Measurements from ENCODE around the gene DBNDD2. TPM values are rescaled to one million over a fixed set of nuclear protein-coding genes. Genes with fewer than 3 reads are reported as not detected.

DBNDD2 gene
- total RNA-seq, 1 donor from 2014 or later, result 37.7 TPM

DNA sequence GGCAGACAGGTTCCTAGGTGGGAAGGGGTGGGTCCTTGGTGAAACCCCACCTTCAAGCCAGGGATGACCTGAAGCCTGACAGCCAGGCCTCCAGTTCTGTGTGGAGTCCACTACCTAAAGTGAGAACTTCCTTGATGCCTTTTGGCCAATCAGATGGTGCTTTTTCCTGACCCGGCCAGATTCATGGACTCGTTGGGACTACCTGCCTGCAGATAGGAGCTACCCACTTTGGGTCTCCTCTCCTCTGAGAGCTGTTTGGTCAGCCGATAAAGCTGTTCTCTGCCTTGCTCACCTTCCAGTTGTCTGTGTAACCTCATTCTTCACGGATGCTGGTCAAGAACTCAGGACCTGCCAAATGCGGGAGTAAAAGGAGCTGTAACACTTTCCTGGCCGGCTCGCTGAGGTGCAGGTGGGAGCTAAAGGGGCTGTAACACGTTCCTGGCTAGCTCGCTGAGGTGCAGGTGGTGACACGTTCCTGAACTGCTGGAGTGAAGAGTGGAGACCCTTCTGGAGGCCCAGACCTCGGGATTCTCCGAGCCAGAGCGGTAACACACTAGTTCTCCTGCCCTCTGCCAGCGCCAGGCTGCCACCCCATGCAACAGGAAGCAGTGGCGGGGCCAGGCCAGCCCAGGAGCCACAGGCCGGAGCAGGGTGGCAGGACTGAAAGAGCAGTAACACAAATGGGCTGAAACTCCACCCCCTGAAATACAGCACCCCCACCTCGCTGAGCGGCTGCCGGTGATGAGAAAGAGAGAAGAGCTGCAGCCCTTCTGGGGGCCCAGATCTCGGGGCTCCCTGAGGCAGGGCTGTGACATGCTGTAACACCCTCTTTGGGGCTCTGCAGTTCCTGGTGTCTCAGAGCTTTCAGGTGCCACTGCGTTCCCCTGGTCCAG is 13.6 kb upstream of the DBNDD2 start:
- TF ChIP-seq, protein P1, sequence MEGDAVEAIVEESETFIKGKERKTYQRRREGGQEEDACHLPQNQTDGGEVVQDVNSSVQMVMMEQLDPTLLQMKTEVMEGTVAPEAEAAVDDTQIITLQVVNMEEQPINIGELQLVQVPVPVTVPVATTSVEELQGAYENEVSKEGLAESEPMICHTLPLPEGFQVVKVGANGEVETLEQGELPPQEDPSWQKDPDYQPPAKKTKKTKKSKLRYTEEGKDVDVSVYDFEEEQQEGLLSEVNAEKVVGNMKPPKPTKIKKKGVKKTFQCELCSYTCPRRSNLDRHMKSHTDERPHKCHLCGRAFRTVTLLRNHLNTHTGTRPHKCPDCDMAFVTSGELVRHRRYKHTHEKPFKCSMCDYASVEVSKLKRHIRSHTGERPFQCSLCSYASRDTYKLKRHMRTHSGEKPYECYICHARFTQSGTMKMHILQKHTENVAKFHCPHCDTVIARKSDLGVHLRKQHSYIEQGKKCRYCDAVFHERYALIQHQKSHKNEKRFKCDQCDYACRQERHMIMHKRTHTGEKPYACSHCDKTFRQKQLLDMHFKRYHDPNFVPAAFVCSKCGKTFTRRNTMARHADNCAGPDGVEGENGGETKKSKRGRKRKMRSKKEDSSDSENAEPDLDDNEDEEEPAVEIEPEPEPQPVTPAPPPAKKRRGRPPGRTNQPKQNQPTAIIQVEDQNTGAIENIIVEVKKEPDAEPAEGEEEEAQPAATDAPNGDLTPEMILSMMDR (IDR thresholded peaks at IDR 0.05), result no peak
- H3K27ac Mint-ChIP-seq (ENCODE audit: unreplicated experiment), result no peak overlapping the region
- no peaks in the 10 kb centered on the region for H3K4me1 Mint-ChIP-seq (ENCODE audit: unreplicated experiment)
- peaks cover 11% of the 10 kb centered on the region for H3K9me3 Mint-ChIP-seq (ENCODE audit: unreplicated experiment)
- no peaks in the 10 kb centered on the region for H3K27me3 Mint-ChIP-seq (ENCODE audit: unreplicated experiment)
- peaks cover 5% of the 10 kb centered on the region for H3K36me3 Mint-ChIP-seq (ENCODE audit: unreplicated experiment)
- DNase-seq (ENCODE audit: extremely low spot score, unreplicated experiment), result peak; percentile 78
- H3K4me3 Mint-ChIP-seq (ENCODE audit: unreplicated experiment), result no peak overlapping the region

GRCh38 chr20:45395114-45395415 is 13.0 kb upstream of the DBNDD2 start:
- H3K27ac Mint-ChIP-seq (ENCODE audit: unreplicated experiment), result no peak overlapping the region
- peaks cover 5% of the 10 kb centered on the region for H3K36me3 Mint-ChIP-seq (ENCODE audit: unreplicated experiment)
- no peaks in the 10 kb centered on the region for H3K4me1 Mint-ChIP-seq (ENCODE audit: unreplicated experiment)
- no peak overlapping the region for H3K4me3 Mint-ChIP-seq (ENCODE audit: unreplicated experiment)
- DNase-seq (ENCODE audit: extremely low spot score, unreplicated experiment), result no peak
- TF ChIP-seq, protein P1 (IDR thresholded peaks at IDR 0.05), result no peak
- peaks cover 16% of the 10 kb centered on the region for H3K9me3 Mint-ChIP-seq (ENCODE audit: unreplicated experiment)
- no peaks in the 10 kb centered on the region for H3K27me3 Mint-ChIP-seq (ENCODE audit: unreplicated experiment)

- H3K27me3 Mint-ChIP-seq (ENCODE audit: unreplicated experiment), result no peaks in the 10 kb centered on the region
- H3K27ac Mint-ChIP-seq (ENCODE audit: unreplicated experiment), result no peak overlapping the region
- DNase-seq (ENCODE audit: extremely low spot score, unreplicated experiment), result no peak
- TF ChIP-seq, protein P1 (IDR thresholded peaks at IDR 0.05), result no peak
- no peak overlapping the region for H3K4me3 Mint-ChIP-seq (ENCODE audit: unreplicated experiment)
- peaks cover 5% of the 10 kb centered on the region for H3K36me3 Mint-ChIP-seq (ENCODE audit: unreplicated experiment)
- peaks cover 17% of the 10 kb centered on the region for H3K9me3 Mint-ChIP-seq (ENCODE audit: unreplicated experiment)
- H3K4me1 Mint-ChIP-seq (ENCODE audit: unreplicated experiment), result no peaks in the 10 kb centered on the region
Measured at GRCh38 chr20:45399018-45399417, 9.1 kb upstream of the DBNDD2 start.

DNA sequence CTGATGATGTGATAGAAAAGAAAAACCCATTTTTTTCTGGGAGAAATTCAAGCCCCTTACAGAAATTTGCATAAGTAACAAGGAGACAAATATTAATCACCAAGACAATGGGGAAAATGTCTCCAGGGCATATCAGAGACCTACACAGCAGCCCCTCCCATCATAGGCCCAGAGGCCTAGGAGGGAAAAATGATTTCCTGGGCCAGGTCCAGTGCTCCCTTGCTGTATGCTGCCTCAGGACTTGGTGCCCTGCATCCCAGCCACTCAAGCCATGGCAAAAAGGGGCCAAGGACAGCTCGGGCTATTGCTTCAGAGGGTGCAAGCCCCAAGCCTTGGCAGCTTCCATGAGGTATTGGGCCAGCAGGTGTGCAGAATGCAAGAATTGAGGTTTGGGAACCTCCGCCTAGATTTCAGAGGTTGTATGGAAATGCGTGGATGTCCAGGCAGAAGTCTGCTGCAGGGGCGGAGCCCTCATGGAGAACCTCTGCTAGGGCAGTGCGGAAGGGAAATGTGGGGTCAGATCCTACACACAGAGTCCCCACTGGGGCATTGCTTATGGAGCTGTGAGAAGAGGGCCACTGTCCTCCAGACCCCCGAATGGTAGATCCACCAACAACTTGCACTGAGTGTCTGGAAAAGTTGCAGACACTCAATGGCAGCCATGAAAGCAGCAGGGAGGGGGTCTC is 7.6 kb upstream of the DBNDD2 start:
- peak; percentile 65 for DNase-seq (ENCODE audit: extremely low spot score, unreplicated experiment)
- Mint-ChIP-seq H3K27me3 (ENCODE audit: unreplicated experiment) (no peaks in the 10 kb centered on the region), H3K4me3 (ENCODE audit: unreplicated experiment) (no peak overlapping the region), H3K36me3 (ENCODE audit: unreplicated experiment) (peaks cover 5% of the 10 kb centered on the region), H3K27ac (ENCODE audit: unreplicated experiment) (no peak overlapping the region), H3K4me1 (ENCODE audit: unreplicated experiment) (peaks cover 3% of the 10 kb centered on the region), H3K9me3 (ENCODE audit: unreplicated experiment) (peaks cover 17% of the 10 kb centered on the region)
- TF ChIP-seq, protein P1 (IDR thresholded peaks at IDR 0.05), result no peak

DNA sequence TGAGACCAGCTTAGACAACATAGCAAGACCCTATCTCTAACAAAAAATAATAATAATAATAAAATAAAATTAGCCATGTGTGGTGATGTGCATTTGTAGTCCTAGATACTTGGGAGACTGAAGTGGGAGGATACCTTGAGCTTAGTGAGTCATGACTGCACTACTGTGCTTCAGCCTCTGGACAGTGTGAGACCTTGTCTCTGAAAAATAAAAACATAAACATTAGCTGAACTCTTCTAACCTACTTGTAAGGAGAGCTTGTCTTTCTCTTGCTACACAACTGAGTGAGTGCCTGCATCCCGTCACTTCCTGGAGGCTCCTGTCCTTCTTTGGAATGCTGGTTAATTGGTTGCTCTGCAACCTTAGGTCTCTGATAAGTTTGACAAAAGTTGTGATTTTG is 5.1 kb upstream of the DBNDD2 start:
- TF ChIP-seq, protein P1 (IDR thresholded peaks at IDR 0.05), result no peak
- no peak for DNase-seq (ENCODE audit: extremely low spot score, unreplicated experiment)
- Mint-ChIP-seq H3K27ac (ENCODE audit: unreplicated experiment) (no peak overlapping the region), H3K9me3 (ENCODE audit: unreplicated experiment) (peaks cover 17% of the 10 kb centered on the region), H3K27me3 (ENCODE audit: unreplicated experiment) (no peaks in the 10 kb centered on the region), H3K36me3 (ENCODE audit: unreplicated experiment) (peaks cover 3% of the 10 kb centered on the region), H3K4me3 (ENCODE audit: unreplicated experiment) (no peak overlapping the region), H3K4me1 (ENCODE audit: unreplicated experiment) (peaks cover 13% of the 10 kb centered on the region)
